Thyroid gland (tissue), 4 donors: ENCODE data around the gene PPIL6.

Experiments
- POLR2A ChIP-seq, 2 donors: fragments of 450-650 bp; IDR thresholded peaks; one replicate each; pipeline ENCODE4 v1.6.1; 2017; ENCODE audit warnings: antibody characterized with exemption in 2 of 2, mild to moderate bottlenecking in 2 of 2, moderate library complexity in 1 of 2
- TF ChIP-seq, protein P1 (sequence below), 6 experiments: fragments of 200-600 bp in 3 of 6; fragments of 450-650 bp in 3 of 6; sonication (generic) in 3 of 6; IDR thresholded peaks; one replicate each; pipeline ENCODE4 v1.5.1; 2016 to 2019; ENCODE audit warnings: antibody characterized with exemption in 6 of 6, mild to moderate bottlenecking in 2 of 6, inconsistent platforms in 1 of 6, moderate library complexity in 1 of 6

DNA sequence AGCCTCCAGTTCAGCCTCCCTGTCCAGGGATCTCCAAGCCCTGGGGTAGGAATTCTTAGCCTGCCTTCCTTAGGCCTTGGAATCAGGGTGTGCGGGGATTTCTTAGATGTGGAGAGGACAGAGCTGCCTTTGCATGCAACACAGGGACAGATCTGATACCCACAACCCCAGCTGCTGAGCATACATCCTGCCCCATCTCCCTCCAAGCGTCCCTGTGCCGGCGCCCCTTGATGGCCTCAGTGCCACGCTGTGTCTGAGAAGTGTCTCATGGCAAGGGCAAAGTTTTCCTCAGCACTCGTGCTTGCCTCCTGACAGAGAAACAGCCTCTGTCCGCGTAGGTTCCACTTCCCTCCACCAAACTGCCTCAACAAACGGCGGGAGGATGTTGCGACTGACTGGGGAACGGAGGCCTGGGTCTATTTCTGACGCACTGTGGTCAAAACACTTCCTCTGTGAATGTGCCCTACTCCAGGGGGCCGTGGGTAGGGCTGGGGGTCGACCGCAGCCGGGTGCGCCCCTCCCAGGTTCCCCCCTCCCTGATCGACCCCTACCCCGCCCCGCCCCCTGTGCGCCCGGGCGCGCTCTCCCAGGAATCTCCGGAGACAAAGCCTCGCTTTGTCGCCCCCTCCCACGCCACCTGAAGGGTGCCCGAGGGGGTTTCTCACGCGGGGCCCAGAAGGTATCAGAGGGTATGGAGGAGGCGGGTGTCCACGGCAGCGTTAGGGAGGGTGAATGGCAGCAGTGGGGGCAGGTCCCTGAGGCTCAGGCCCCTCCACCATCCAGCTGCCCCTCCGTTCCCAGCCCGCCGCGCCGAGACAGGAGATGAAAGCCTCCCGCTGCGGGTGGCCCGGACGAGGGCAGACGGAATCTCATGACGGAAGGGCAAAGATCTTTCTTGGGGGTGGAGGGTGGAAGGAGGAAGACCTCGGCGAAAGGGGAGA, 14.3 kb upstream of the PPIL6 start:
- TF ChIP-seq, protein P1, sequence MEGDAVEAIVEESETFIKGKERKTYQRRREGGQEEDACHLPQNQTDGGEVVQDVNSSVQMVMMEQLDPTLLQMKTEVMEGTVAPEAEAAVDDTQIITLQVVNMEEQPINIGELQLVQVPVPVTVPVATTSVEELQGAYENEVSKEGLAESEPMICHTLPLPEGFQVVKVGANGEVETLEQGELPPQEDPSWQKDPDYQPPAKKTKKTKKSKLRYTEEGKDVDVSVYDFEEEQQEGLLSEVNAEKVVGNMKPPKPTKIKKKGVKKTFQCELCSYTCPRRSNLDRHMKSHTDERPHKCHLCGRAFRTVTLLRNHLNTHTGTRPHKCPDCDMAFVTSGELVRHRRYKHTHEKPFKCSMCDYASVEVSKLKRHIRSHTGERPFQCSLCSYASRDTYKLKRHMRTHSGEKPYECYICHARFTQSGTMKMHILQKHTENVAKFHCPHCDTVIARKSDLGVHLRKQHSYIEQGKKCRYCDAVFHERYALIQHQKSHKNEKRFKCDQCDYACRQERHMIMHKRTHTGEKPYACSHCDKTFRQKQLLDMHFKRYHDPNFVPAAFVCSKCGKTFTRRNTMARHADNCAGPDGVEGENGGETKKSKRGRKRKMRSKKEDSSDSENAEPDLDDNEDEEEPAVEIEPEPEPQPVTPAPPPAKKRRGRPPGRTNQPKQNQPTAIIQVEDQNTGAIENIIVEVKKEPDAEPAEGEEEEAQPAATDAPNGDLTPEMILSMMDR (IDR thresholded peaks at IDR 0.05) = no peak
- no peak for TF ChIP-seq POLR2A (IDR thresholded peaks at IDR 0.05)
